H9 (cell line): ENCODE data around the gene MTARC1. TPM values are rescaled to one million over a fixed set of nuclear protein-coding genes. Genes with fewer than 3 reads are reported as not detected.

Source experiments
- DNase-seq: peaks from one replicate; pipeline ENCODE4 v3.0.0-alpha.2; 2017
- H2AFZ ChIP-seq: one replicate; pipeline ENCODE4 v1.6.1; 2013; ENCODE audit warnings: mild to moderate bottlenecking, low read length, control low read depth, moderate library complexity
- H2AK5ac ChIP-seq: 2 replicates; pipeline ENCODE4 v1.6.1; 2013; ENCODE audit warnings: low read length, control low read depth, mixed read lengths; ENCODE audit not compliant: insufficient read length
- H2BK120ac ChIP-seq: one replicate; pipeline ENCODE4 v1.6.1; 2013; ENCODE audit warnings: low read depth, mild to moderate bottlenecking, low read length, control low read depth, inconsistent platforms; ENCODE audit not compliant: poor library complexity, severe bottlenecking
- H2BK12ac ChIP-seq: 2 replicates; pipeline ENCODE4 v1.6.1; 2013; ENCODE audit warnings: low read length, control low read depth, mixed read lengths, low read depth; ENCODE audit not compliant: insufficient read length
- H2BK15ac ChIP-seq: 2 replicates; pipeline ENCODE4 v1.6.1; 2013; ENCODE audit warnings: low read depth, low read length, control low read depth
- H2BK20ac ChIP-seq: one replicate; pipeline ENCODE4 v1.6.1; 2013; ENCODE audit warnings: low read depth, mild to moderate bottlenecking, low read length, control low read depth, inconsistent platforms; ENCODE audit not compliant: poor library complexity, severe bottlenecking
- H2BK5ac ChIP-seq: 2 replicates; pipeline ENCODE4 v1.6.1; 2013; ENCODE audit warnings: low read length, control low read depth, mixed read lengths; ENCODE audit not compliant: insufficient read length
- H3K14ac ChIP-seq: 2 replicates; pipeline ENCODE4 v1.6.1; 2013; ENCODE audit warnings: low read length, control low read depth; ENCODE audit not compliant: insufficient read depth
- H3K18ac ChIP-seq: 2 replicates; pipeline ENCODE4 v1.6.1; 2013; ENCODE audit warnings: low read depth, mild to moderate bottlenecking, mixed read lengths, low read length, control low read depth; ENCODE audit not compliant: insufficient read length
- H3K23ac ChIP-seq: 2 replicates; pipeline ENCODE4 v1.6.1; 2013; ENCODE audit warnings: low read length, control low read depth, mixed read lengths, low read depth; ENCODE audit not compliant: insufficient read length
- H3K23me2 ChIP-seq: 2 replicates; pipeline ENCODE4 v1.6.1; 2013; ENCODE audit warnings: low read depth, mild to moderate bottlenecking, mixed read lengths, low read length, control low read depth; ENCODE audit not compliant: insufficient read length, poor library complexity, severe bottlenecking
- H3K27ac ChIP-seq: 2 replicates; pipeline ENCODE4 v1.5.1; 2013; ENCODE audit warnings: low read length, control low read depth, mixed read lengths, low read depth; ENCODE audit not compliant: insufficient read length
- H3K27me3 ChIP-seq: 2 replicates; pipeline ENCODE4 v1.6.1; 2013; ENCODE audit warnings: low read length, control low read depth, inconsistent platforms; ENCODE audit not compliant: insufficient read depth
- H3K4ac ChIP-seq: 2 replicates; pipeline ENCODE4 v1.6.1; 2013; ENCODE audit warnings: low read depth, mild to moderate bottlenecking, control low read depth, inconsistent platforms, low read length, moderate library complexity
- H3K4me1 ChIP-seq: 2 replicates; pipeline ENCODE4 v1.6.1; 2013; ENCODE audit warnings: low read length, control low read depth, inconsistent platforms; ENCODE audit not compliant: insufficient read depth
- H3K4me2 ChIP-seq: 2 replicates; pipeline ENCODE4 v1.6.1; 2013; ENCODE audit warnings: low read length, control low read depth, mixed read lengths; ENCODE audit not compliant: insufficient read length, insufficient read depth
- H3K56ac ChIP-seq: 2 replicates; pipeline ENCODE4 v1.6.1; 2013; ENCODE audit warnings: low read depth, mild to moderate bottlenecking, mixed read lengths, low read length, control low read depth; ENCODE audit not compliant: insufficient read length
- H3K79me1 ChIP-seq: 2 replicates; pipeline ENCODE4 v1.6.1; 2013; ENCODE audit warnings: low read depth, mild to moderate bottlenecking, moderate library complexity, low read length, control low read depth, inconsistent platforms; ENCODE audit not compliant: insufficient read depth, poor library complexity, severe bottlenecking
- H3K79me2 ChIP-seq: 2 replicates; pipeline ENCODE4 v1.6.1; 2013; ENCODE audit warnings: low read length, control low read depth, inconsistent platforms; ENCODE audit not compliant: insufficient read depth
- H3K9ac ChIP-seq: 2 replicates; pipeline ENCODE4 v1.6.1; 2013; ENCODE audit warnings: low read length, control low read depth, mixed read lengths; ENCODE audit not compliant: insufficient read length; ENCODE audit errors: extremely low read depth
- H3K9me3 ChIP-seq: one replicate; pipeline ENCODE4 v1.6.1; 2013; ENCODE audit warnings: low read depth, low read length, inconsistent platforms; ENCODE audit not compliant: control insufficient read depth
- H3T11ph ChIP-seq: one replicate; pipeline ENCODE4 v1.6.1; 2013; ENCODE audit warnings: mild to moderate bottlenecking, low read length, control low read depth, inconsistent platforms
- H4K20me1 ChIP-seq: one replicate; pipeline ENCODE4 v1.6.1; 2013; ENCODE audit not compliant: control insufficient read depth, insufficient read length, insufficient read depth
- H4K5ac ChIP-seq: 2 replicates; pipeline ENCODE4 v1.6.1; 2013; ENCODE audit warnings: low read depth, mild to moderate bottlenecking, mixed read lengths, low read length, control low read depth; ENCODE audit not compliant: insufficient read length
- H4K8ac ChIP-seq: replicated peaks from 2 replicates; pipeline ENCODE4 v1.6.1; 2013; ENCODE audit warnings: low read length, control low read depth, mixed read lengths, low read depth; ENCODE audit not compliant: insufficient read length
- H4K91ac ChIP-seq: 2 replicates; pipeline ENCODE4 v1.6.1; 2013; ENCODE audit warnings: low read depth, mild to moderate bottlenecking, moderate library complexity, mixed read lengths, low read length, control low read depth; ENCODE audit not compliant: insufficient read length
- H3K27ac Mint-ChIP-seq, 3 experiments: 2 replicates in 2 of 3; 3 replicates in 1 of 3; pipeline ENCODE4 v1.8.0; 2020 to 2021; ENCODE audit warnings: mixed read lengths in 3 of 3, mild to moderate bottlenecking in 1 of 3, moderate library complexity in 1 of 3
- H3K27me3 Mint-ChIP-seq: 2 replicates; pipeline ENCODE4 v1.8.0; 2021; ENCODE audit warnings: low read depth, mild to moderate bottlenecking, moderate library complexity, mixed read lengths
- H3K36me3 Mint-ChIP-seq, 3 experiments: 2 replicates in 2 of 3; 3 replicates in 1 of 3; pipeline ENCODE4 v1.8.0; 2020 to 2021; ENCODE audit warnings: low read depth in 3 of 3, mixed read lengths in 3 of 3; ENCODE audit not compliant: insufficient read depth in 1 of 3
- H3K4me1 Mint-ChIP-seq, 2 experiments: 2 replicates each; pipeline ENCODE4 v1.8.0; 2020; ENCODE audit warnings: mixed read lengths in 2 of 2
- H3K4me3 Mint-ChIP-seq, 2 experiments: 2 replicates in 1 of 2; 3 replicates in 1 of 2; pipeline ENCODE4 v1.8.0; 2020 to 2021; ENCODE audit warnings: mild to moderate bottlenecking in 2 of 2, mixed read lengths in 2 of 2, moderate library complexity in 1 of 2
- H3K9me3 Mint-ChIP-seq, 2 experiments: 2 replicates in 1 of 2; 3 replicates in 1 of 2; pipeline ENCODE4 v1.8.0; 2020; ENCODE audit warnings: mild to moderate bottlenecking in 2 of 2, mixed read lengths in 2 of 2, moderate library complexity in 1 of 2
- CTCF ChIP-seq: fragments of 200-600 bp; sonication (generic); conservative IDR thresholded peaks from 3 replicates; pipeline ENCODE4 v1.8.0; 2021; ENCODE audit warnings: antibody characterized with exemption, mild to moderate bottlenecking
- WGBS: extraction: QIAGEN DNeasy Blood & Tissue Kit; methylation state at CpG from one replicate; pipeline ENCODE4 v1.1.7; 2013; ENCODE audit warnings: missing lambda C conversion rate, low lambda C conversion rate, mixed read lengths; ENCODE audit not compliant: insufficient read length; ENCODE audit errors: extremely low coverage; 5-methylcytosine and 5-hydroxymethylcytosine counted together
- total RNA-seq: library from RNA; stranded (reverse); gene quantifications from 2 replicates; pipeline ENCODE4 v1.2.1, GENCODE V29; 2021

Gene MTARC1
- total RNA-seq, 1 experiment from 2014 or later, result 33.7 TPM

- TF ChIP-seq CTCF, result no peak
- H3K56ac ChIP-seq, result no peak overlapping the region
- Mint-ChIP-seq H3K27me3 (no peaks in the 10 kb centered on the region), H3K36me3 (peaks cover 1 to 18% (median 11%) of the 10 kb centered on the region in 3 experiments), H3K4me3 (no peak overlapping the region), H3K4me1 (peaks cover 7 to 11% of the 10 kb centered on the region in 2 experiments; a peak in 3 of 4 replicates), H3K9me3 (no peaks in the 10 kb centered on the region), H3K27ac (no peak overlapping the region)
- H3K14ac ChIP-seq, result no peak overlapping the region
- no peak overlapping the region for H3K23ac ChIP-seq
- no CpG with 5 or more reads among the region's 6 CpGs for WGBS
- no peak overlapping the region for H2BK12ac ChIP-seq
- H4K8ac ChIP-seq, result no peak overlapping the region
- H2BK5ac ChIP-seq, result no peak overlapping the region
- H2AFZ ChIP-seq, result no peak overlapping the region
- H3K27me3 ChIP-seq, result no peaks in the 10 kb centered on the region
- no peak overlapping the region for H3K4ac ChIP-seq
- H3K18ac ChIP-seq, result no peak overlapping the region
- no peak overlapping the region for H3K27ac ChIP-seq
- no peak for DNase-seq
- H2BK20ac ChIP-seq, result no peak overlapping the region
- H3K79me2 ChIP-seq, result no peaks in the 10 kb centered on the region
- H4K20me1 ChIP-seq, result no peaks in the 10 kb centered on the region
- H4K5ac ChIP-seq, result no peak overlapping the region
- H2AK5ac ChIP-seq, result no peak overlapping the region
- H3K23me2 ChIP-seq, result peaks cover 8% of the 10 kb centered on the region
- no peak overlapping the region for H2BK15ac ChIP-seq
- no peak overlapping the region for H2BK120ac ChIP-seq
- H4K91ac ChIP-seq, result no peak overlapping the region
- no peak overlapping the region for H3T11ph ChIP-seq
- no peak overlapping the region for H3K9ac ChIP-seq
- H3K4me2 ChIP-seq, result no peak overlapping the region
- no peaks in the 10 kb centered on the region for H3K4me1 ChIP-seq
- peaks cover 2% of the 10 kb centered on the region for H3K79me1 ChIP-seq
- H3K9me3 ChIP-seq, result no peaks in the 10 kb centered on the region
Observed at GRCh38 chr1:220791285-220791684, 4.6 kb downstream of the MTARC1 start.
